ENCODE measurements around the gene TMUB1. TPM values are rescaled to one million over a fixed set of nuclear protein-coding genes. Genes with fewer than 3 reads are reported as not detected.
A peak's percentile ranks its signal among the peaks of the same experiment; 100 is the strongest.

The TMUB1 gene
- total and polyA plus RNA-seq, 9 of the 15 experiments (the other 6 are each of a cell fraction or from before 2014, with no cell fraction given) = 0.14 to 241 (median 74.1) TPM

- TF ChIP-seq SLC30A9 (CRISPR knock-in tag; IDR thresholded peaks at IDR 0.05) (no peak), GTF3C2 (IDR thresholded peaks at IDR 0.05; ENCODE audit: borderline replicate concordance, extremely low read depth, insufficient read length) (no peak), NRF1 (conservative IDR thresholded peaks at IDR 0.05 in 1 of 2, IDR thresholded peaks at IDR 0.05 in 1 of 2) (no peak), FOXK2 (conservative IDR thresholded peaks at IDR 0.05 in 1 of 2, IDR thresholded peaks at IDR 0.05 in 1 of 2; ENCODE audit: low read depth in 2 of 2) (peak in 1 of 2 experiments; percentile 44; a peak in 2 of 4 replicates), NR1H2 (CRISPR knock-in tag; IDR thresholded peaks at IDR 0.05) (no peak), RBM17 (IDR thresholded peaks at IDR 0.05; ENCODE audit: borderline replicate concordance, low read depth, low read length) (no peak), FOS (IDR thresholded peaks at IDR 0.05; ENCODE audit: extremely low read depth, insufficient read length) (no peak), ZNF507 (tag; conservative IDR thresholded peaks at IDR 0.05) (no peak), BCL6 (CRISPR knock-in tag; IDR thresholded peaks at IDR 0.05) (no peak), ZNF764 (CRISPR knock-in tag; IDR thresholded peaks at IDR 0.05; ENCODE audit: low read depth) (no peak), ZNF436 (CRISPR knock-in tag; IDR thresholded peaks at IDR 0.05) (no peak), ZNF551 (CRISPR knock-in tag; IDR thresholded peaks at IDR 0.05) (no peak), PREB (CRISPR knock-in tag; IDR thresholded peaks at IDR 0.05) (no peak), NR2C1 (IDR thresholded peaks at IDR 0.05) (no peak), NR2C1 (tag; IDR thresholded peaks at IDR 0.05) (peak; percentile 54), ZNF561 (CRISPR knock-in tag; conservative IDR thresholded peaks at IDR 0.05) (no peak), YY1 (IDR thresholded peaks at IDR 0.05; ENCODE audit: borderline replicate concordance in 1 of 3, control insufficient read depth in 1 of 3, extremely low read depth in 1 of 3, insufficient read depth in 3 of 3, insufficient read length in 1 of 3, insufficient replicate concordance in 2 of 3, low read depth in 1 of 3, low read length in 2 of 3) (no peak), SMC3 (conservative IDR thresholded peaks at IDR 0.05; ENCODE audit: insufficient read depth, low read depth, low read length) (no peak), RBM39 (optimal IDR thresholded peaks at IDR 0.05; ENCODE audit: low read depth, low read length) (no peak), ZNF232 (CRISPR knock-in tag; IDR thresholded peaks at IDR 0.05) (peak; percentile 71), FOXK1 (CRISPR knock-in tag; IDR thresholded peaks at IDR 0.05; ENCODE audit: borderline replicate concordance) (0 out of 2 replicates have a peak, but pooled peaks have one; percentile 23), HNRNPLL (IDR thresholded peaks at IDR 0.05; ENCODE audit: low read depth, low read length, poor library complexity, severe bottlenecking) (no peak), PRPF4 (IDR thresholded peaks at IDR 0.05; ENCODE audit: insufficient read depth, low read depth, low read length, poor library complexity, severe bottlenecking) (no peak), EGR1 (conservative IDR thresholded peaks at IDR 0.05) (0 out of 2 replicates have a peak, but pooled peaks have one; percentile 28)
Measured at GRCh38 chr7:151056666-151057505, 26.4 kb downstream of the TMUB1 start (continued).

Measured in K562 (cell line).